ENCODE results near the gene TAS2R8. TPM values are rescaled to one million over a fixed set of nuclear protein-coding genes. Genes with fewer than 3 reads are reported as not detected.

Gene TAS2R8
- total RNA-seq, 4 donors from 2014 or later = not detected

DNA sequence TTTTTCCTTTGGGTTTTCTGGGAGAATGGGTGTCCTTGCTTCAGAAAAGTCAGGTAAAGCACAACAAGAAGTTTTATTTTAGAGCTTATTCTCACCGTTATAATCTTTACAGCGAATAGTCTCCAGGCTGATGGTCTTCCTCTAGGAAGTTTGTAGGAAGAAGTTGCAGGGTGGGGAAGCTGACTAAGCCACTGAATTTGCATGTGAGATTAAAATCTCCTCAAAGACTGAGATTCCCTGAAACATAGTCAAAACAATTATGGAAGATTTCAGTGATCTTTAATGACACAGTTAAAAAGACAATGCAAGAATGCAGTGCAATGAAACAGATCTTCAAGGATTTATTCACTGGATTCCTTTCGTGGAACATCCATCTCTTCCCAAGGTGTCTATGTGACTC, 17.9 kb upstream of the TAS2R8 start:
- Histone ChIP-seq H3K4me1 (no peaks in the 10 kb centered on the region), H3K27ac (no peak overlapping the region), H3K36me3 (no peaks in the 10 kb centered on the region), H3K27me3 (no peaks in the 10 kb centered on the region), H3K9me3 (no peaks in the 10 kb centered on the region), H3K4me3 (no peak overlapping the region)
- no peak for TF ChIP-seq EP300 (IDR thresholded peaks at IDR 0.05)
- TF ChIP-seq CTCF (IDR thresholded peaks at IDR 0.05) = no peak
- ATAC-seq = no peak
- WGBS, 2 donors (ENCODE audit: low coverage in 1 of 2) = 82 to 87% methylated on average over 3 of the region's 3 CpGs

- H3K27ac ChIP-seq = no peak overlapping the region
- H3K27me3 ChIP-seq = no peaks in the 10 kb centered on the region
- WGBS, 2 donors (ENCODE audit: low coverage in 1 of 2) = 79 to 90% methylated on average over 3 of the region's 3 CpGs
- no peak for ATAC-seq
- TF ChIP-seq EP300 (IDR thresholded peaks at IDR 0.05) = no peak
- TF ChIP-seq POLR2A (IDR thresholded peaks at IDR 0.05) = no peak
- TF ChIP-seq CTCF (IDR thresholded peaks at IDR 0.05) = no peak
- no peak for TF ChIP-seq POLR2AphosphoS5 (IDR thresholded peaks at IDR 0.05)
- no peak overlapping the region for H3K4me3 ChIP-seq
- peaks cover 0 to 4% (median 0%) of the 10 kb centered on the region in 3 donors for H3K9me3 ChIP-seq
- no peaks in the 10 kb centered on the region for H3K4me1 ChIP-seq
- no peaks in the 10 kb centered on the region for H3K36me3 ChIP-seq
These were observed 4.9 kb upstream of the TAS2R8 start for GRCh38 chr12:10811883-10812536.

- TF ChIP-seq POLR2A (IDR thresholded peaks at IDR 0.05) (no peak), EP300 (IDR thresholded peaks at IDR 0.05) (no peak), CTCF (IDR thresholded peaks at IDR 0.05) (no peak), POLR2AphosphoS5 (IDR thresholded peaks at IDR 0.05) (no peak)
- ATAC-seq = no peak
These were observed 3.0 kb upstream of the TAS2R8 start, which contains the start of gene TAS2R9 for GRCh38 chr12:10810068-10810467. TSS of gene TAS2R9 (minus strand) at chr12:10810168. CDS start at chr12:10810075, 93 bp downstream.

DNA sequence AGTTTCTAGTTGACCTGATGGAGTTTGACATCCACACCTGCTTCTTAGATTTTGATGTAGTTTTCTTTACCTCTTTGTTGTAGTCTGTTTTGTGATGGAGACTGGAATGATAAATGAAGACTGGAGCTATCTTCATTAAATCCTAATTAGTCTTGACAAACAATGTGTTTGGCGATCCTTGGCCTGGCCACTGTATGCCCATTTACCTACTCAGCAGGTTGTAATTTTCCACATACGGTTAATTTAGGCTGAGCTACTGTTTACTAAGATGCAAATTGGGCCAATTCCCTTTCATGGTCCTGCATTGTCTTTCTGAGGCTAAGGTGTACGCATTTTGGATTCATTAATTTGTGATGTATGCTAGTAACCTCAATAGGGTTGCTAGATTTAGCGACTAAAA, 4.5 kb downstream of the TAS2R8 start, which contains the start of gene TAS2R7:
Gene TAS2R7 (minus strand): TSS at position 41 of the 400 bp plus-strand sequence. CDS start 57 bp downstream, outside the sequence.
- no peak within 1 kb of the TSS for H3K27ac ChIP-seq
- TF ChIP-seq EP300 (IDR thresholded peaks at IDR 0.05) = no peak
- no peaks in the 10 kb centered on the region for H3K9me3 ChIP-seq
- no peaks in the 10 kb centered on the region for H3K36me3 ChIP-seq
- no peak within 1 kb of the TSS for H3K4me3 ChIP-seq
- WGBS, 2 donors (ENCODE audit: low coverage in 1 of 2) = 56 to 76% methylated on average over 3 to 4 of the region's 4 CpGs
- H3K27me3 ChIP-seq = no peaks in the 10 kb centered on the region
- H3K4me1 ChIP-seq = no peaks in the 10 kb centered on the region
- no peak for ATAC-seq

More at GRCh38 chr12:10810068-10810467, 3.0 kb upstream of the TAS2R8 start, which contains the start of gene TAS2R9:
- Histone ChIP-seq H3K4me1 (no peaks in the 10 kb centered on the region), H3K9me3 (no peaks in the 10 kb centered on the region), H3K27me3 (no peaks in the 10 kb centered on the region), H3K36me3 (no peaks in the 10 kb centered on the region), H3K27ac (no peak within 1 kb of the TSS), H3K4me3 (no peak within 1 kb of the TSS)

DNA sequence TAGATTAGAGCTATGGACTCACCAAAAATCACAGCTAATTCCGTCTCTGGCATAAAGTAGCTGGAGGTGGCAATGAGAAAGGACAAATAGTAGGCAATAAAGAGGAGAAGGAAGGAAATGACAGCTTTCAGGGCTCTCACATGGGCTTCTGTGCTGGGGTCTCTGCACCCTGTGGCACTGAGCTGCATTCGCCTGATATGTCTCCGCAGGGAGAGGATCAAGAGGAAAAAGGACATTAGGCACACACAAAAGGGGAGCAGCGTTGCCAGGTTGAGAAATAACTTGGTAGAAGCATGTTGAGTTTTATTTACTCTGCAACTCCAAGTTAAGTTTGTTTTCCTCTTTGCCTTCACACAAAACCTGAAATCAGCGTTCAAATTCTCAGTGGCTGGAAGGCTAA, 5.3 kb downstream of the TAS2R8 start:
- H3K36me3 ChIP-seq = no peaks in the 10 kb centered on the region
- no peak for TF ChIP-seq POLR2AphosphoS5 (IDR thresholded peaks at IDR 0.05)
- no peak for TF ChIP-seq CTCF (IDR thresholded peaks at IDR 0.05)
- TF ChIP-seq EP300 (IDR thresholded peaks at IDR 0.05) = no peak
- no peak for TF ChIP-seq POLR2A (IDR thresholded peaks at IDR 0.05)
- no peaks in the 10 kb centered on the region for H3K27me3 ChIP-seq
- H3K27ac ChIP-seq = no peak overlapping the region
- no peak overlapping the region for H3K4me3 ChIP-seq
- no peaks in the 10 kb centered on the region for H3K4me1 ChIP-seq
- 53 to 67% methylated on average over 5 of the region's 5 CpGs for WGBS, 2 donors (ENCODE audit: low coverage in 1 of 2)
- ATAC-seq = no peak
- H3K9me3 ChIP-seq = no peaks in the 10 kb centered on the region
